Stimulated activated CD4-positive, alpha-beta T cell treated with anti-CD3 and anti-CD28 coated beads, Interleukin-1b, Interleukin-23, amount 100 ng/mL, for 24 hours (primary cell): ENCODE results near the gene SLMAP.

ENCODE experiments used
- DNase-seq, 4 experiments: peaks; one replicate each; pipeline ENCODE4 v3.0.0-alpha.2; 2020; ENCODE audit warnings: low read depth in 4 of 4, low spot score in 1 of 4

Gene SLMAP

GRCh38 chr3:57959423-57960173, 203.5 kb downstream of the SLMAP start:
- no peak for DNase-seq

GRCh38 chr3:57960174-57960505, 204.0 kb downstream of the SLMAP start:
- no peak for DNase-seq

GRCh38 chr3:57961177-57961827, 205.2 kb downstream of the SLMAP start:
- no peak for DNase-seq

GRCh38 chr3:57961828-57962447, 205.8 kb downstream of the SLMAP start:
- no peak for DNase-seq

- DNase-seq: no peak
Observed at GRCh38 chr3:57962448-57962834, 206.3 kb downstream of the SLMAP start.

GRCh38 chr3:57963811-57964346, 207.8 kb downstream of the SLMAP start:
- no peak for DNase-seq

- DNase-seq: no peak
Observed at GRCh38 chr3:57966829-57967228, 210.7 kb downstream of the SLMAP start.

GRCh38 chr3:57967590-57967989, 211.5 kb downstream of the SLMAP start:
- no peak for DNase-seq

GRCh38 chr3:57968501-57968900, 212.4 kb downstream of the SLMAP start:
- no peak for DNase-seq

- DNase-seq: no peak
Observed at GRCh38 chr3:57971975-57972374, 215.9 kb downstream of the SLMAP start.

GRCh38 chr3:57972531-57973111, 216.5 kb downstream of the SLMAP start:
- no peak for DNase-seq

GRCh38 chr3:57973715-57974477, 217.8 kb downstream of the SLMAP start:
- no peak for DNase-seq

- no peak for DNase-seq
Observed at GRCh38 chr3:57974796-57975388, 218.8 kb downstream of the SLMAP start.

- DNase-seq: no peak
Observed at GRCh38 chr3:57977818-57978235, 221.7 kb downstream of the SLMAP start.

- DNase-seq: no peak
Observed at GRCh38 chr3:57978316-57978715, 222.2 kb downstream of the SLMAP start.
